Fibroblast of lung (primary cell): Measurements from ENCODE around the gene CBFA2T2. TPM values are rescaled to one million over a fixed set of nuclear protein-coding genes. Genes with fewer than 3 reads are reported as not detected.

Experiments
- DNase-seq, 2 donors: peaks; one replicate each; pipeline versions ENCODE4 v3.0.0 to v3.0.0-alpha.2; 2010; ENCODE audit warnings: low read depth in 2 of 2
- H2AFZ ChIP-seq: 2 replicates; pipeline ENCODE4 v1.5.1; 2012; ENCODE audit warnings: low read length, control low read depth, inconsistent platforms
- H3K27ac ChIP-seq: 2 replicates; pipeline ENCODE4 v1.5.1; 2011; ENCODE audit warnings: low read length, control low read depth; ENCODE audit not compliant: insufficient read depth
- H3K27me3 ChIP-seq: 2 replicates; pipeline ENCODE4 v1.5.1; 2011; ENCODE audit warnings: mild to moderate bottlenecking, low read length; ENCODE audit not compliant: control insufficient read depth, insufficient read depth
- H3K36me3 ChIP-seq: 2 replicates; pipeline ENCODE4 v1.5.1; 2011; ENCODE audit warnings: low read length; ENCODE audit not compliant: control insufficient read depth, insufficient read depth
- H3K4me1 ChIP-seq: 2 replicates; pipeline ENCODE4 v1.5.1; 2011; ENCODE audit warnings: low read length; ENCODE audit not compliant: control insufficient read depth, insufficient read depth; ENCODE audit errors: extremely low read depth
- H3K4me2 ChIP-seq: 2 replicates; pipeline ENCODE4 v1.5.1; 2011; ENCODE audit warnings: low read length, control low read depth; ENCODE audit not compliant: insufficient read depth; ENCODE audit errors: extremely low read depth
- H3K4me3 ChIP-seq, 4 experiments: fragments of 200-600 bp in 1 of 4; sonication (generic) in 1 of 4; replicated peaks in 1 of 4; 2 replicates each; pipeline ENCODE4 v1.5.1; 2011 to 2016; ENCODE audit warnings: low read length in 4 of 4, low read depth in 3 of 4, mild to moderate bottlenecking in 3 of 4, control low read depth in 2 of 4, inconsistent platforms in 1 of 4, mixed read lengths in 1 of 4; ENCODE audit not compliant: insufficient read depth in 1 of 4; ENCODE audit errors: control extremely low read depth in 1 of 4
- H3K79me2 ChIP-seq: 2 replicates; pipeline ENCODE4 v1.5.1; 2012; ENCODE audit warnings: mild to moderate bottlenecking, low read length, inconsistent platforms; ENCODE audit not compliant: control insufficient read depth, insufficient read depth
- H3K9ac ChIP-seq: 2 replicates; pipeline ENCODE4 v1.5.1; 2011; ENCODE audit warnings: mild to moderate bottlenecking, low read length, control low read depth; ENCODE audit not compliant: insufficient read depth
- H3K9me3 ChIP-seq: 2 replicates; pipeline ENCODE4 v1.5.1; 2012; ENCODE audit warnings: low read depth, low read length; ENCODE audit not compliant: control insufficient read depth, insufficient read depth
- H4K20me1 ChIP-seq: 2 replicates; pipeline ENCODE4 v1.5.1; 2011; ENCODE audit warnings: low read length; ENCODE audit not compliant: control insufficient read depth, insufficient read depth; ENCODE audit errors: extremely low read depth
- EZH2 ChIP-seq: IDR thresholded peaks from 2 replicates; pipeline ENCODE4 v1.5.1; 2012; ENCODE audit warnings: low read length, control low read depth, mild to moderate bottlenecking; ENCODE audit errors: missing control alignments
- polyA plus RNA-seq, 2 donors: library from polyadenylated mRNA; depleted of rRNA in 1 of 2; stranded (reverse) in 1 of 2; unstranded in 1 of 2; fragments of >200 nt; gene quantifications; 2 replicates each; pipeline ENCODE4 v1.2.1, GENCODE V29; 2011 to 2012; ENCODE audit warnings: missing spikeins in 1 of 2
- total RNA-seq: library from RNA; depleted of rRNA; stranded (reverse); fragments of >200 nt; gene quantifications from 2 replicates; pipeline ENCODE4 v1.2.1, GENCODE V29; 2014
- TF ChIP-seq, protein P1 (sequence below), 2 donors: IDR thresholded peaks in 1 of 2; conservative IDR thresholded peaks in 1 of 2; 1 replicate in 1 of 2; 2 replicates in 1 of 2; pipeline ENCODE4 v1.5.1; 2011 to 2012; ENCODE audit warnings: low read length in 2 of 2, control low read depth in 1 of 2, inconsistent platforms in 1 of 2, low read depth in 1 of 2, mild to moderate bottlenecking in 1 of 2

Gene CBFA2T2
- total and polyA plus RNA-seq, 2 donors (not counting 1 experiment from before 2014, with no cell fraction given) = 5.6 to 7.3 TPM

DNA sequence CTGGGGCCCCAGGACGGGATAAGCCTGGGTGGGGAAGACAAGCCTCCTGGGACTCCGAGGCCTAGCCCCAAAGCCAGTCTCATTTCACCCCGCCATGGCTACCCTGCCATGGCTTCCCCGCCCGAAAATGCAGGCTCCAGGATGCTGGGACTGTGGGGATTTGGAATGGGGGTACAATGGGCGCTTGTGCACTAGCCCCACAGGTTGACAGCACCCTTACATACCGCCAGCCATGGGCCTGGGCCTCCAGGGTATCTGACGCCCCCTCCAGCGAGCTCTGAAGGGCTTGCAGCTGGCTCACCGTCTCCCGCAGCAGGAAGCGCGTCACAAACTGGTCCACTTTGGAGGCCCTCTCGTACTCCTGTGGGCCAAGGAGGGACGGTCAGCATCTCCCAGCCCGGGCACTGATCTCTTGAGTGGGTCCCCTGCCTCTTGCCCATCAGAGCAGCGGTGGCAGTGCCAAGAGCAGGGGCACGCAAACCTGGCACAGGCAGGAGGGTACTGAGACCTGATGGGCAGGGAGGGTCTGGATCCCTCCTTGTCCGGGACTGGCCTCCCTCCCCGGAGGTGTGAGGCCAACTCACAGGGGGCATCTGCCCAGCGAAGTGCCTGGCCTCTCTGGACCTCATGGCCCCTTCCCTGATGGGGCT is 170.3 kb downstream of the CBFA2T2 start:
- Histone ChIP-seq H3K9ac (no peak overlapping the region), H3K27me3 (no peaks in the 10 kb centered on the region), H2AFZ (no peak overlapping the region), H3K9me3 (no peaks in the 10 kb centered on the region), H3K4me1 (peaks cover 10% of the 10 kb centered on the region), H3K4me3 (no peak overlapping the region), H3K4me2 (no peak overlapping the region), H3K79me2 (no peaks in the 10 kb centered on the region), H4K20me1 (no peaks in the 10 kb centered on the region), H3K27ac (no peak overlapping the region), H3K36me3 (peaks cover 4% of the 10 kb centered on the region)
- TF ChIP-seq, protein P1, sequence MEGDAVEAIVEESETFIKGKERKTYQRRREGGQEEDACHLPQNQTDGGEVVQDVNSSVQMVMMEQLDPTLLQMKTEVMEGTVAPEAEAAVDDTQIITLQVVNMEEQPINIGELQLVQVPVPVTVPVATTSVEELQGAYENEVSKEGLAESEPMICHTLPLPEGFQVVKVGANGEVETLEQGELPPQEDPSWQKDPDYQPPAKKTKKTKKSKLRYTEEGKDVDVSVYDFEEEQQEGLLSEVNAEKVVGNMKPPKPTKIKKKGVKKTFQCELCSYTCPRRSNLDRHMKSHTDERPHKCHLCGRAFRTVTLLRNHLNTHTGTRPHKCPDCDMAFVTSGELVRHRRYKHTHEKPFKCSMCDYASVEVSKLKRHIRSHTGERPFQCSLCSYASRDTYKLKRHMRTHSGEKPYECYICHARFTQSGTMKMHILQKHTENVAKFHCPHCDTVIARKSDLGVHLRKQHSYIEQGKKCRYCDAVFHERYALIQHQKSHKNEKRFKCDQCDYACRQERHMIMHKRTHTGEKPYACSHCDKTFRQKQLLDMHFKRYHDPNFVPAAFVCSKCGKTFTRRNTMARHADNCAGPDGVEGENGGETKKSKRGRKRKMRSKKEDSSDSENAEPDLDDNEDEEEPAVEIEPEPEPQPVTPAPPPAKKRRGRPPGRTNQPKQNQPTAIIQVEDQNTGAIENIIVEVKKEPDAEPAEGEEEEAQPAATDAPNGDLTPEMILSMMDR (conservative IDR thresholded peaks at IDR 0.05 in 1 of 2, IDR thresholded peaks at IDR 0.05 in 1 of 2; ENCODE audit: low read depth in 1 of 2, low read length in 2 of 2) = no peak
- no peak for TF ChIP-seq EZH2
- DNase-seq = no peak

DNA sequence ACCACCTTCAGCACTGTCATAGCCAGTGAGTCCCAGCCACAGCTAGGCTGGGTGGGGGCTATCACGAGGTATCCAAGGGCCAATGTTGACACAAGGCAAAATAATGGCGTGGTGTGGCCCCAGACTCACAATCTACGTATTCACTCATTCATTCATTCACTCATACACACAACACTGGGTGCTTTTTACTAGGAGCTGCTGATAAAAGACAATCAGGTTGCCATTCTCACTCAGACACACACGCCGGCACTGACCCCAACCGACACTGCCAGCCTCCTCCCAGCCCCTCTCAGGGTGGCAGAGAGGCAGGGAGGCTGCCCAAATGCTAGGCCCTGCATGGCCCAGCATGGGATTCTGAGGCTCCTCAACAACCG is 170.8 kb downstream of the CBFA2T2 start:
- H3K9me3 ChIP-seq = no peaks in the 10 kb centered on the region
- no peak overlapping the region for H3K4me3 ChIP-seq
- no peak overlapping the region for H2AFZ ChIP-seq
- H3K9ac ChIP-seq = no peak overlapping the region
- peaks cover 10% of the 10 kb centered on the region for H3K4me1 ChIP-seq
- TF ChIP-seq EZH2 = no peak
- TF ChIP-seq, protein P1 (conservative IDR thresholded peaks at IDR 0.05 in 1 of 2, IDR thresholded peaks at IDR 0.05 in 1 of 2; ENCODE audit: low read depth in 1 of 2, low read length in 2 of 2) = no peak
- H4K20me1 ChIP-seq = no peaks in the 10 kb centered on the region
- no peaks in the 10 kb centered on the region for H3K79me2 ChIP-seq
- no peak overlapping the region for H3K27ac ChIP-seq
- H3K4me2 ChIP-seq = no peak overlapping the region
- no peak for DNase-seq
- peaks cover 4% of the 10 kb centered on the region for H3K36me3 ChIP-seq
- H3K27me3 ChIP-seq = no peaks in the 10 kb centered on the region

DNA sequence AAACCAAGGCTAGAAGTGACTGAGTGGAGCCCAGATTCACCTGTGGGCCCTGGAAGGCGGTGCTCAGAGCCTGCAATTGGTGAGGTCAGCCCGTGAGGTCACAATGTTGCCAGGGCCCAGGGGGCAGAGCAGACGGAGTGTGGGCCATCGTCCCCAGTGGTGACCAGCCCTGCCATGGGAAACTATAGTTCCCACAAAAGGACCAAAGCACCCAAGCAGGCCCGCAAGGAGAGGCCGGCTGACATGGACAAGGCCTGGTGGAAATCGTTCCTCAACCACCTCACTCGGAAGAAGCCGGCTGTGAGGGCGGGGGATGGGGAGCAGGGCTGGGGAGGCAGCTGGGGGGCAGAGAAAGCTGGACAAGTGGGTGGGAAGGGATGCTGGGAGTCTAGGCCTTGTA is 172.3 kb downstream of the CBFA2T2 start, which contains the start of gene C20orf144:
Gene C20orf144 (plus strand): TSS at position 156 of the 400 bp plus-strand sequence. CDS start 19 bp downstream, at position 175.
- H3K9ac ChIP-seq = peak within 1 kb of the TSS; percentile 81
- no peak for TF ChIP-seq EZH2
- TF ChIP-seq, protein P1 (conservative IDR thresholded peaks at IDR 0.05 in 1 of 2, IDR thresholded peaks at IDR 0.05 in 1 of 2; ENCODE audit: low read depth in 1 of 2, low read length in 2 of 2) = no peak
- H2AFZ ChIP-seq = peak within 1 kb of the TSS; percentile 73
- H3K79me2 ChIP-seq = no peaks in the 10 kb centered on the region
- no peaks in the 10 kb centered on the region for H3K9me3 ChIP-seq
- H3K4me1 ChIP-seq = peaks cover 14% of the 10 kb centered on the region
- peak within 1 kb of the TSS; percentile 91 for H3K4me2 ChIP-seq
- H4K20me1 ChIP-seq = no peaks in the 10 kb centered on the region
- H3K27ac ChIP-seq = peak within 1 kb of the TSS; percentile 89
- no peak for DNase-seq
- H3K36me3 ChIP-seq = peaks cover 2% of the 10 kb centered on the region
- peak within 1 kb of the TSS; percentile 62 to 92 (median 76) for H3K4me3 ChIP-seq
- H3K27me3 ChIP-seq = no peaks in the 10 kb centered on the region
